Activated effector memory CD4-positive, alpha-beta T cell treated with Interleukin-2 at 50 U/mL for 16 hours (primary cell): ENCODE data around the gene ZNF213.
"Not testable (repeated sequence)": the region's sequence is repeated elsewhere in the genome, so short reads cannot be mapped to it uniquely, and the experiment has no call there.

Source experiments
- DNase-seq: peaks from one replicate; pipeline ENCODE4 v3.0.0-alpha.2; 2020

The ZNF213 gene

GRCh38 chr16:3131755-3132377 lies 3.0 kb upstream of the ZNF213 start:
- DNase-seq = no peak

- DNase-seq = no peak
Observed at GRCh38 chr16:3133844-3134243, 985 bp upstream of the ZNF213 start.

- DNase-seq = no peak
Observed at GRCh38 chr16:3135126-3135715, 392 bp downstream of the ZNF213 start.

- no peak for DNase-seq
Observed at GRCh38 chr16:3137267-3137666, 2.4 kb downstream of the ZNF213 start.

GRCh38 chr16:3138342-3138741 lies 3.5 kb downstream of the ZNF213 start:
- no peak for DNase-seq

GRCh38 chr16:3138823-3139426 lies 4.1 kb downstream of the ZNF213 start:
- DNase-seq = no peak

- not testable (repeated sequence) for DNase-seq
Observed at GRCh38 chr16:3139561-3139960, 4.7 kb downstream of the ZNF213 start.

GRCh38 chr16:3140603-3141427 lies 6.0 kb downstream of the ZNF213 start:
- DNase-seq = no peak

- DNase-seq = no peak
Observed at GRCh38 chr16:3141781-3142311, 7.0 kb downstream of the ZNF213 start.

GRCh38 chr16:3142327-3142726 lies 7.5 kb downstream of the ZNF213 start:
- DNase-seq = no peak

GRCh38 chr16:3142770-3143169 lies 7.9 kb downstream of the ZNF213 start:
- DNase-seq = no peak

- DNase-seq = no peak
Observed at GRCh38 chr16:3143189-3143588, 8.4 kb downstream of the ZNF213 start.

GRCh38 chr16:3143598-3144320 lies 8.9 kb downstream of the ZNF213 start:
- DNase-seq = no peak

GRCh38 chr16:3144321-3144983 lies 9.6 kb downstream of the ZNF213 start:
- DNase-seq = no peak

GRCh38 chr16:3145151-3145550 lies 10.3 kb downstream of the ZNF213 start:
- DNase-seq = no peak

- DNase-seq = no peak
Observed at GRCh38 chr16:3145660-3146059, 10.8 kb downstream of the ZNF213 start.

GRCh38 chr16:3147046-3147756 lies 12.4 kb downstream of the ZNF213 start:
- no peak for DNase-seq

GRCh38 chr16:3147757-3148104 lies 12.9 kb downstream of the ZNF213 start:
- DNase-seq = no peak

GRCh38 chr16:3148256-3149192 lies 13.7 kb downstream of the ZNF213 start:
- no peak for DNase-seq

- DNase-seq = no peak
Observed at GRCh38 chr16:3149193-3149530, 14.3 kb downstream of the ZNF213 start.
